Right lobe of liver (tissue), 4 donors: ENCODE results near the gene SAXO1.

Source experiments
- CTCF ChIP-seq, 4 donors: fragments of 200-600 bp in 3 of 4; fragments of 450-650 bp in 1 of 4; IDR thresholded peaks; one replicate each; pipeline versions ENCODE4 v1.5.1 to v1.8.0; 2016 to 2022; ENCODE audit warnings: antibody characterized with exemption in 4 of 4, mild to moderate bottlenecking in 2 of 4
- POLR2A ChIP-seq: fragments of 450-650 bp; IDR thresholded peaks from one replicate; pipeline ENCODE4 v1.6.1; 2017; ENCODE audit warnings: antibody characterized with exemption, mild to moderate bottlenecking
- donor health status: DM: no; HTN: no; CAD: no.
- donor health status: DM: no; HTN: no; CAD: no.
- donor health status: DM: no; HTN: yes; CAD: no.

GRCh38 chr9:18893046-18893445 lies 140.0 kb downstream of the SAXO1 start:
- TF ChIP-seq CTCF (IDR thresholded peaks at IDR 0.05) (no peak), POLR2A (no peak)
